IPS DF 4.7 (cell line): Measurements from ENCODE around the gene C2orf78.

ENCODE experiments used
- DNase-seq: peaks from one replicate; pipeline ENCODE4 v3.0.0-alpha.2; 2013; ENCODE audit warnings: low spot score; ENCODE audit errors: extremely low read depth

C2orf78 gene

DNA sequence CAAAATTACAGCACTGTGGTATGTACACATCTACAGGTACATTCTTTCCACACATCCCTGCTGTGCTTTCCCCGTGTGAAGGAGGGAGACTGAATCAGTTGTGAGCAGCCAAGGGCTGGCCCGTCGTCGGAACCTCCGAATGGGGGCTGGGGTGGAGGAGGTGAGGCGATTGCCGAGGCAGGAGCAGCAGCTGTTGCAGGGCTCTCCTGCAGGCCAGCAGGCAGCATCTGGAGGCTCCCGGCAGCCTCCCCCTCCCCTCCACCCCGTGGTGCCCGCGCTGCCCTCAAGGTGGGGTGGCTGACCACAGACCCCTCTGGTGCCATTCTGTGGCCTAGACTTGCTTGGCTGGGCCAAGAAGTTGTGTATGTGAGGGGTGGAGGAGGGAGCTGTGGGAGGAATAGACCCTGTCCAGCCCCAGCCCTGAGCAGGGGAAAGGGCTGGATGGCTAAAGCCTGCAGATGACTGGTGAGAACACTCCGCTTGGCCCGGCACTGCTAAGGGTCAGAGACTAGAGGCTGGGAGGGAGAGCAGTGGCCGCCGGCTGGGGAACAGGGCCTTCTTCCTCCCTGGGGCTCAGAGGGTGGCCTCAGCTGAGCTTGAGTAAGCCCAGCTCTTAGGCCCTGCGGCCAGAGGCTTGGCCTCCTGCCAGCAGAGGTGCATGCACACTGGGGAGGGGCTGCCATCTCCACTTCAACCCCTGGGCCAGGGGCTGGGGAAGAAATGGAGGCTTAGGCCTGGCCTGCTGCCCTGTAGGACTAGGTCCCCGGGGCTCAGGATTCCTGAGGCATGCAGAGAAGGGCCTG lies 52.4 kb downstream of the C2orf78 start:
- no peak for DNase-seq

DNA sequence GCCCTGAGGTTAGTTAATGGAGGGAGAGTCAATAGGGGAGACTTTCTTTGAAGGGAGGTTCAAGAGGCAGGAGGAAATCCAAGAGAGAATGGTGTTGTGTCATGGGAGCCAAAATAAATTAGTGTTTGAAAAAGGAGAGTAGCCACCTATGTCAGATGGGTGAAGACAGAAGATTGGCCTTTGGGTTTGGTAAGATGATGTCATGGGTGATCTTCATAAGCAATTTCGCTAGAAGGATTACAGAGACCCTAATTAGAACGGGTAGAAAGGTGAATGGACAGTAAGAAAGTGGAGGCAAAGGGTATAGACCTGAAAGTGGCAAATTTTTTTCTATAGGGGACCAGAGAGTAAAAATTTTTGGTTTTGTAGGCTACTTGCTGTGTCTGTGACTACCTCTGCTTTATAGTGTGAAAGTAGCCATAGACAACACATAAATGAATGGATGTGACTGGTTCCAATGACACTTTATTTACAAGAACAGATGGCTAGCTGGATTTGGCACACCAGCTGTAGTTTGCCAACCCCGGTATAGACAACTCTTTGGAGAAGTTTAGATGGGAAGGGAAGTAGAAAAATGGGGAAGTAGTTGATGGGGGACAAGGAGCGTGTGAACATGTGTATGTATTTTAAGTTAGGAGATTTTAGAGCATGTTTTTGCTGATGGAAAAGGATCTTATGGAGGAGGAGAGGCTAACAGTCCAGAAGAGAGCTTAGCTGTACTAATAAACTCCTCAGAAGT lies 54.0 kb downstream of the C2orf78 start:
- no peak for DNase-seq

DNA sequence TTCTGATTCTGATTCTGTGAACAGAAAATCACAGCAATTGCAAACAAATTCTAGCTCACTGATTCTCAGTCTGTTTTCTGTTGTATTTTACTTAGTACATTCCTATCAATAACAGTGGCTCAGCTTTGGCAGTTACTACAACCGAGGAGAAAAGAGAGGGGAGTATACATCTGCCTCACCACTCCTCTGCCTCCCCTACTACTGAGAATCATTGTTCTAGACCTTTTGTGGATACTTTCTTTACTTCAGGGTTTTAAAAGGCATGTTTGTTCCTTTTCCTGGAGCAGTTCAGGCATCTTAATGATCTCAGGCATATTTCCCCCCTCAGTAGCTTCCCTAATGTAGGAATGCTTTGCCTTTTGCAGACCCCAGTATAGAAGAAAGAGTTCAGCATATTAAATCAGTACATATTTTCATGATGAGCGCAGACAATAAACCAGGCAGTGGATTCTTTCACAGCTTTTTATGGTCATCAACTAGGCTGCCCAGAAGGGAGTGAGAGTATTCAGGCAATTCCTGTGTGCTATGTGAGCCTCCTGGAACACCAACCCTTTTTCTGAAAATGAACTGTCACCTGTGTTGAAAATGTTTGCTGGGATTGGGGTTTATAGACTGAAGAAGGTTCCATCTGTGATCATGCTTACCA lies 55.0 kb downstream of the C2orf78 start:
- DNase-seq = no peak

DNA sequence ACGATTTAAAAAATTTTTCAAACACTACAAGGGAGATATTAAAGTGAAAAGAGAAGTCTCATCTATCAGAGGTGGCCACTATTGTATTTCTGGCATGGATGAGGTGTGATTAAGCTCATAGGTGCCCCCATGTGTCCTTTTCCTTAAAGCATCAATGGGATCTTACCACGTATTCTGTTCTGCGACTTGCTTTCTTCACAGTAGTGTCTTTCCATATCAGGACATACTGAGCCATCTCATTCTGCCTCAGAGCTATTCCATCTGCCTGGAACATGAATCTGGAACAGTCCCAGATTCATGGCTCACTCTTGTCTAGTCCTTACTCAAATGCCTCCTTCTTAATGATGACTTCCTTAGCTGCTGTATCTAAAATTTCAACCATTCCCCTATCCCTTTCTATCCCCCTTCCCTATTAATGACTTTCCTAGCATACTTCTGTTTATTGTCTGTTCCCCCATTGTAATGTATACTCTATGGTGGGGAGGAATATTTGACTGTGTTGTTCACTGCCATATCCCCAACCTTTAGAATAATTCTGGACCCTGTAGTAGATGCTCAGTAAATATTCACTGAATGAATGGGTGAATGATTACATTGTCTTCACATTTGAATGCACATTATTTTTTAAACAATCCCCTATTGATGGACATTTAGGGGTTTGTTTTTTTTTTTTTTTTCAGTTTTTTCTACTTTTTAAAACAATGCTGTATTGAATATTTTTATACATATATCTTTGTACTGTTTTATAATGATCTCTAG lies 55.8 kb downstream of the C2orf78 start:
- no peak for DNase-seq

DNA sequence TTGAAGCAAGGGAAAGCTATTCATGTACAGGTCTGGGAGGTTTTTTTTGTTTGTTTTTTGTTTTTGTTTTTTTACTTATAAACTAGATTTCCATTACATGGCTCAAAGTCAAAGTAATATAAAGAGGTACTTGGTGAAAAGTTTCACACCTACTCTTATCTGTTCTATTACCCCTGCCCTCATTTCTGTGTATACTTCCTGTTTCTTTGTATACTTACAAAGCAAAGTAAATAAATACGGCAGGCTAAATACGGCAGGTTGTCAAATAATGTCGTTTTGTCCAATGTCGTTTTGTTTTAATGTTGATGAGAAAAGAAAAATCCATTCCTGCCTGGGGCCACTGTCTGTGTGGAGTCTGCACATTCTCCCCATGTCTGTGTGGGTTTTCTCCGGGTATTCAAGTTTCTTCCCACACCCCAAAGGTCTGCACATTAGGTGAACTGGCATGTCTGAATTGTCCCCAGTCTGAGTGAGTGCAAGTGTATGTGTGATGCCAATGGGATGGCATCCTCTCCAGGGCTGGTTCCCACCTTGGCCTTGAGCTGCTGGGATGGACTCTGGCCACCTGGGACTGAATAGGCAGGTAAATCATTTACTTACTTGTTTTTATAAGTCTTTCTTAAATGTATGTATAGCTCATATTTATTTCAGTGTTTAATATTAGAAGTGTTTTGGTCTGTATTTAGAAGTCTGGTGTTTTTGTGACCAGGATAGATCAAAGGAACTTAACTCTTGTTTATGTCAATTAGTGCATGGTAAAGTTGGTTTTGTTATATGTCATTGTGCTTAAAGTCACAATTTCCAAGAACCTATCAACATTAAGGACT lies 58.1 kb downstream of the C2orf78 start:
- DNase-seq = no peak

DNA sequence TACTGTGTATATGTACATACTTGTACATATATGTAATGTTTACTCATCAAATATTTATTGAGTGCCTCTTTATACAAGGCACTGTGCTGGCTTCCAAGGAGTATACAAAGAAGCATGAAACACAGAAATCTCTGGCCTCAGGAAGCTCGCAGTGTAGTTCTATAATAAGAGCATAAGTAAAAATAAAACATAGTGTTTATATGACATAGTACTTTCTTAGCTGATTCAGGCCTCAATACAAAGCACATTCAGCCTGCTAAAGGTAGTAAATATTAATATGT lies 58.7 kb downstream of the C2orf78 start:
- no peak for DNase-seq

DNA sequence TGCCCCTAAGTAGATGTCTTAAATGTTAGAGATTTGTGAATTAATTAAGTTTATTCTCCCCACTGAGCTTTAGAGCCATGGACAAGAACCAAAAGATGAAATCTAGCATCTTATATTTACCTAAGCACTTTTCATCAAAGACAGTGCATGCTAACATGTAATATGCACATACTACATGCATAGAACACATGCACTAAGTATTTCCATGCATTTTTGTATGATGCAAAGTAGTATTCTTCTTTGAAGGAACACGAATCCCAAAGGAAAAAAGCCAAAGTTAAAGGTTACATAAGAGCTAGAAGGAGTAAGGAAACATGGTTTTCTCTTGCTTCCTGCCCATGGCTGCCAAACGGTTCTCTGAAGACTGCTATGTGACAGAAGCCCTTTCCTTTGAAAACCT lies 60.1 kb downstream of the C2orf78 start:
- no peak for DNase-seq

DNA sequence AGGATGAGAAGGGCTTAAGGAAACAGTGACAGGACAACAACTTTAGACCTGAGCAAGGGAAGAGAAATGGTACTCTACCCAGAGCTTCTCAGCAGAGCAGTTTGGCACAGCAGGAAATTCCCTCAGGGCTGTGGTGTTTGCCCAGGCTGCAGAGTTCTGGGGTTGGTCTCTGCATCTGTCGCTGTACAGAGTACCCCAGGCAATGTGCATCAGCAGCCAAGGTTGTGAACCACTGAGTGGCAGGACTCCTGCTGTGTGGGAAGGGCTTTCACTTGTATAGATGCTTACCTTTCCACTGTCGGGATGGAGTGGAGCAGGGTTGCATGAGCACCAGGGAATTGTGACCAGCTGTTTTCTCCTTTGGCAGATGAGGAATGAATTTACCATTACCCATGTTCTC lies 66.0 kb downstream of the C2orf78 start:
- DNase-seq = no peak

DNA sequence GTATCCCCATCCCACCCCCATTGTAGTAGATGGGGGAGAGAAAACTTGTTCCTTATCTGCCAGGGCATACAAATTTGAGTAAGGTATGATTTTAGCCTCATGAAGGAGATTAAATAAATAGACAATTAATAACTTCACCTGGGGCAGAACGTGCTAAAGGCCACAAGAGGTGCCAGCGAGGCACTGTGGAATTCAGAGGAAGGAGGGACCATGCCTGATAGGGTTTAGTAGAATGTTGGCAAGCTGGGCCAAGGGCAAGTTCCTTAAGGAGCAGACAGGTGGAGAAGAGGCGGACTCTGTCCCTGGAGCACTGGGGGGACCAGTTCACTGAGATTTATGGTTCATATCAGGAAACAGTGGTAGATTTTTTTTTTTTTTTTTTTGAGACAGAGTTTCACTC lies 67.3 kb downstream of the C2orf78 start:
- no peak for DNase-seq

DNA sequence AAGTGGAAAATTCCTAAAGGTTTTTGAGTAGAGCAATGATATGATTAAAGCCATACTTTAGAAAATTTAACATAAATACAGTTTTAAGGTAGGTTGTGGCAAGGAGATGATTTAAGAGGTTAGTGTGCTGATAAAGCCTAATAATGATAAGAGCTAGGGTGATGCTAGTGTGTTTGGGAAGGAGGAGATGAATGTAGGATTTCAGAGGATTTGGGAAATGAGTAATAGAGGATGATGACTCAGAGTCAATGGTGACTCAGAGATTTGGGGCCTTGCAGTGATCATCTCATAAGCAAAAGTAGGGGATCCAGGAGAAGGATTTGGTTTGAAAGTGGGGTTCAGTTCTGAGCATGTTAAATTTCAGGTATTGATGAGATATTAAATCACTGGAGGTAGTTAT lies 68.0 kb downstream of the C2orf78 start:
- DNase-seq = no peak

DNA sequence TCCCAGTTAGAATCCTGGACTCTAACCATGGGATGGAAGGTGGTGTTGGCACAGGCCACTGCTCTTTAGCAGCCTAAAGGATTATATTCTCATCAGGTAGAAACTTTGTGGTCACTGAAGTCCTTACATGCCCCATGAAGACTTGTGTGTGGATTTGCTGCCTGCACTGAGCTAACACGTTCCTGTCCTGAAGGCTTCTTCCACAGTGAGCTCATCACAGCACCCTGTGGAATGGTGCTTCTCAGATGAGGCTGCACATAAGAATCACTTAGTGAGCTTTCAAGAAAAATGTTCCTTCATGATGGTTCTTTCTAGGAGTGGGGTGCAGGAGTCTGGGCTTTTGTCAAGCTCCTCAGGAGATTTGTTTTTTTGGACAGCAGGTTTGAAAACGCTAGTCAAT lies 71.5 kb downstream of the C2orf78 start:
- no peak for DNase-seq

DNA sequence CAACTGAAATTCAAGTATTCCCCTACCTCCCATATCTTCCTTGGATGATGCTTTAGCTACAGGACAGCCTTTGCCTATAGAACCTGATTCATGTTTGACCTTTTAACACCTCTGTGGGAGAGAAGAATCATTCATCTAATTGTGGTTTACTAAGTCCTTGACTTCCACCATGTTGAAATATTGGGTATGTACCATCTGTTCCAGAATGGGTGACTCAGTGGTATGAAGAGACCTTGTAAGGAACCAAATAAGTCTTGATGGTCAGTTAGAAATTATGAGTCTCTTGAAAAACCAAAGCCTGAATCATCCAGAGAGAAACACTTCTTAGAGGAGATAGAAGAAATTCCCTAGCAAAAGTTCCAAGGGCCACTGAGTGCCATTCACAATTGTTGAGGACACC lies 72.2 kb downstream of the C2orf78 start:
- DNase-seq = no peak

DNA sequence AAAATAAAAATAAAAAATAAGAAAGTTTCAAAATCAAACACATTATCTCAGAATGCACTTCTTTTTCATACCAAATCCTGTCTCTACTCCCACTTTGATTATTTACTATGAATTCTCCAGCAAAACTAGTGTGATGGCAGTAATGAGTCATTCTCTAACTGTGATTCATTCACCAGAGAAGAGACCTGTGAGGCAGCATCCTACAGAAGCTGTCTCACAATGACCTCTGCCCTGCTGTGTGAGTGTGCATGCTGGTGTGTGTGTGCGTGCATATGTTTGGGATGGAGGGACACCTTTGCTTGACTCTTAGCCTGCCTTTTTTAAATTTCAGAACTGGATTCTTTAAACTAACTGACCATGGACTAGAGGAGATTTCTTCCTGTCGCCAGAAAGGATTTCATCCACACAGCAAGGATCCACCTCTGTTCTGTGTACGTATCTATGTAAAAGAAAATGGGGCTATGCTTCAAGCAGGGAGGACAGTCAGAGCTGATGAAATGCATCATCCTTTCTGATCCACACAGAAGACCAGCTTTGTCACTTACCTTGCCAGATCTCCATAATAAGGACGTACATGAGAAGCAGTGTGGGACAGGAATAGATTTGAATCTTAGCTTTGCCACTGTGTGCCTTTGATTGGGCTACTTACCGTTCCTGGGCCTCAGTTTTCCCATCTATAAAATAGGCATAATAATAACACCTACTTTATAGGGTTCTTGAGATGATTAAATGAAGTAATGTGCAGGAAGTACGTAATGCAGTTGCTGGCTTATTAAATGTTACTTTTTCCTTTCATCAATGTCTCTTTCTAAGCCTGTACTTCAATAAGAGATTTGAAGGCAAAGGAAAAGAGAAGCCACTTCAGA lies 76.0 kb downstream of the C2orf78 start:
- DNase-seq = no peak

DNA sequence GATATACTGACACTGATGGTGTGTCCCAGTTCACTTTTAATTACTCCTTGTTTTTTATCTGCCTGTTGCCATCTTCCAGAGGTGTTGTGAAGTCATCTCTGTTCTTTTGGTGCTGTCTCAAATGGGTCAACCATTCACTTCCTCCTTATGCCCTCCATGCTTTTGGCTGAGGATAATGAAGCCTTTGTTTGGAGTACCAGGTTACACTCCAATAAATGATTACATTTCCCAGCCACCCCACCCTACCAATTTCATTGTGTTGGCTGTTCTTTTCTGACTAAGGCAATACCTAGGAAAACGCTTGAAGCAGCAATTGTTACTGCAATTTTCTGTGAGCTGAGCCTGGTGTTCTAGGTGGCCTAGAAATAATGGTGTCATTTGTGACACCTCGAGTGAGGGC lies 79.0 kb downstream of the C2orf78 start:
- no peak for DNase-seq
